ENCODE results near the gene ARAP2.

DNA sequence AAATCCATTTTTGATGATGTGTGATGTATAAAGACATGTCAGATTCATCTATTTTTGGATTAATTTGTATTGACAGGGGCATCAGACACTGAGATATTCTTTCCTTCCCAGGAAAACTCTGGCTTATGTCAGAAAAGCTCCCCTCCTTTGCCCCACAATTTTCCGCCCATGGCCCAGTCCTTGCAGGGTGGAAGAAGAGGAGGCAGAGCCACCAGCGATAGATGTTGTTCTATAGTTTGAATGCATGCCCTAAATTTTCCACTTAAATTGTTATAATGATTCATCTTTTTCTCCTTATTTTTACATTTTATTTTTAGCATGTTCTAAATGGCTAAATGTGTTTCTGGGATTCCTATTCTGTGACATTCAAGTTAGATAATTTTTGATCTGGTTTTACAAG lies 149.3 kb downstream of the ARAP2 start:
- TF ChIP-seq EP300 (IDR thresholded peaks at IDR 0.05) (no peak), POLR2A (IDR thresholded peaks at IDR 0.05) (no peak)
- TF ChIP-seq, protein P1, sequence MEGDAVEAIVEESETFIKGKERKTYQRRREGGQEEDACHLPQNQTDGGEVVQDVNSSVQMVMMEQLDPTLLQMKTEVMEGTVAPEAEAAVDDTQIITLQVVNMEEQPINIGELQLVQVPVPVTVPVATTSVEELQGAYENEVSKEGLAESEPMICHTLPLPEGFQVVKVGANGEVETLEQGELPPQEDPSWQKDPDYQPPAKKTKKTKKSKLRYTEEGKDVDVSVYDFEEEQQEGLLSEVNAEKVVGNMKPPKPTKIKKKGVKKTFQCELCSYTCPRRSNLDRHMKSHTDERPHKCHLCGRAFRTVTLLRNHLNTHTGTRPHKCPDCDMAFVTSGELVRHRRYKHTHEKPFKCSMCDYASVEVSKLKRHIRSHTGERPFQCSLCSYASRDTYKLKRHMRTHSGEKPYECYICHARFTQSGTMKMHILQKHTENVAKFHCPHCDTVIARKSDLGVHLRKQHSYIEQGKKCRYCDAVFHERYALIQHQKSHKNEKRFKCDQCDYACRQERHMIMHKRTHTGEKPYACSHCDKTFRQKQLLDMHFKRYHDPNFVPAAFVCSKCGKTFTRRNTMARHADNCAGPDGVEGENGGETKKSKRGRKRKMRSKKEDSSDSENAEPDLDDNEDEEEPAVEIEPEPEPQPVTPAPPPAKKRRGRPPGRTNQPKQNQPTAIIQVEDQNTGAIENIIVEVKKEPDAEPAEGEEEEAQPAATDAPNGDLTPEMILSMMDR (IDR thresholded peaks at IDR 0.05): no peak
